ENCODE data around the gene DNAAF5.

The DNAAF5 gene

GRCh38 chr7:726084-726853 lies at the start of gene DNAAF5:
Gene DNAAF5, plus strand, starts transcription at chr7:726699. Its CDS starts 22 bp downstream, at chr7:726721.
- H3K4me3 ChIP-seq (ENCODE audit: low read length) = peak within 1 kb of the TSS; percentile 65
- peak; percentile 80 for DNase-seq (ENCODE audit: low read depth)
- no peak for TF ChIP-seq CTCF (conservative IDR thresholded peaks at IDR 0.05; ENCODE audit: low read length)

GRCh38 chr7:676972-677385 lies 49.5 kb upstream of the DNAAF5 start:
- DNase-seq (ENCODE audit: low read depth) = no peak
- TF ChIP-seq CTCF (conservative IDR thresholded peaks at IDR 0.05; ENCODE audit: low read length) = no peak
- no peak overlapping the region for H3K4me3 ChIP-seq (ENCODE audit: low read length)

- no peak for TF ChIP-seq CTCF (conservative IDR thresholded peaks at IDR 0.05; ENCODE audit: low read length)
- DNase-seq (ENCODE audit: low read depth) = no peak
- H3K4me3 ChIP-seq (ENCODE audit: low read length) = no peak overlapping the region
Observed at GRCh38 chr7:680411-681127, 45.9 kb upstream of the DNAAF5 start.

GRCh38 chr7:681551-682307 lies 44.8 kb upstream of the DNAAF5 start:
- no peak overlapping the region for H3K4me3 ChIP-seq (ENCODE audit: low read length)
- DNase-seq (ENCODE audit: low read depth) = no peak
- TF ChIP-seq CTCF (conservative IDR thresholded peaks at IDR 0.05; ENCODE audit: low read length) = no peak

GRCh38 chr7:682810-683209 lies 43.7 kb upstream of the DNAAF5 start:
- no peak for DNase-seq (ENCODE audit: low read depth)
- no peak overlapping the region for H3K4me3 ChIP-seq (ENCODE audit: low read length)
- no peak for TF ChIP-seq CTCF (conservative IDR thresholded peaks at IDR 0.05; ENCODE audit: low read length)

- DNase-seq (ENCODE audit: low read depth) = no peak
- TF ChIP-seq CTCF (conservative IDR thresholded peaks at IDR 0.05; ENCODE audit: low read length) = no peak
- H3K4me3 ChIP-seq (ENCODE audit: low read length) = no peak overlapping the region
Observed at GRCh38 chr7:683526-684205, 42.8 kb upstream of the DNAAF5 start.

All from AG10803 (cell line).